GM19463 (cell line): Measurements from ENCODE around the gene GRM4.
"Not testable (repeated sequence)": the region's sequence is repeated elsewhere in the genome, so short reads cannot be mapped to it uniquely, and the experiment has no call there.

ENCODE experiments used
- ATAC-seq: cut with Tn5 transposase; IDR thresholded peaks from one replicate; pipeline ENCODE4 v1.9.1; 2021; ENCODE audit warnings: mild to moderate bottlenecking, moderate library complexity; ENCODE audit not compliant: unreplicated experiment

GRM4 gene

DNA sequence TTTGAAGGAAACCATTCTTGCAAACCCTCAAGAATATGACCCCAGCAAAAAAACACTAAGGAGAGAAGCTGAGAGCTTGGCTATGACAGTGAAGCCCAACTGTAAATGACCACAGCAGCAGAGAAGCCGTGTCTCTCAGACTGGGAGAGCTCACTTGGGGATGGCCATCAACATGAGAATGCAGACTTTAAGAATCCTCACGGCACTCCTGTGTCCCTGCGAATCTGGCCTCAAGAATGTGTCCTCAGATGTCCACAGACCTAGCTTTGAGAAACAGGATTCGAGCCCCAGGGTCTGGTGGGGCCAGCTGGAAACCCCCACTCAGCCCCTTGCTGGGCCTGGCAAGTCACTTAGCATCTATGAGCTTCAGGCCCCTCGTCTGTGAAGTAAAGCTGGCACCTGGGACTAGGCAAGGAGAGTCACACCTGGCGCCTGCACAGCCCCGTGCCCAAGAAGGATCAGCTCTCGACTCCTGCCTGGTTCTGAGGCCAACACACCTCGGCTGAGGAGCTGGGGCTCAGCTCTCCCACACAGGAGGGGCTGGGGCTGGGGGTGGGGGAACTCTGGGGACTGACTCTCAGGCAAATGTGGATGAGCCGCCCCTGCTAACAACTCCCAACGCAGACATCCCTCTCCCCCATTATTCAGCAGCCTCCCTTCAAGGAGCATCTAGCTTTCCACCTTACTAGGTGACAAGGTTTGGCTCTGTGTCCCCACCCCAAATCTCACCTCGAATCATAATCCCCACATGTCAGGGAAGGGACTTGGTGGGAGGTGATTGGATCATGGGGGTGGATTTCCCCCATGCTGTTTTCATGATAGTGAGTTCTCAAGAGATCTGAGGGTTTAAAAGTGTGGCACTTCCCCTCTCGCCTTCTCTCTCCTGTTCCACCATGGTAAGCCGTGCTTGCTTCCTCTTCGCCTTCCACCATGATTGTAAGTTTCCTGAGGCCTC is 97.7 kb downstream of the GRM4 start:
- no peak for ATAC-seq

DNA sequence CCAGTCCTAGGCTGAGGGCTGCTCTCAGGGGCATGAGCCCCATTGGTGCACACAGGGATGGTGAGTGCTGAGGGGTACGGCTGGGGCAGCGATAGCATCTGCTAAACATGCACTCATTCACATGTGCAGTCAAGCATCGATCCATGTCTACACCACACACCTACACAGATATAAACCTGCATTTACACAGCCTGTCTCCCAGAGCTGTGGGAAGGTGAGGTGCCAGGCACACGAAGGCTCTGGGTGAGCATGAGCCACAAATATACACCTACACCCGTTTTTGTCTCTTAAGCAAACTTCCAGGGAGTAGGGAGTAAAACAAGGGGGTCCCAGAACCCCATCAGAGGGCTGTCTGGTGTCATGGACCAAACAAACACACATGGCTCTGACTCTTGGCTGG is 99.3 kb downstream of the GRM4 start:
- no peak for ATAC-seq

DNA sequence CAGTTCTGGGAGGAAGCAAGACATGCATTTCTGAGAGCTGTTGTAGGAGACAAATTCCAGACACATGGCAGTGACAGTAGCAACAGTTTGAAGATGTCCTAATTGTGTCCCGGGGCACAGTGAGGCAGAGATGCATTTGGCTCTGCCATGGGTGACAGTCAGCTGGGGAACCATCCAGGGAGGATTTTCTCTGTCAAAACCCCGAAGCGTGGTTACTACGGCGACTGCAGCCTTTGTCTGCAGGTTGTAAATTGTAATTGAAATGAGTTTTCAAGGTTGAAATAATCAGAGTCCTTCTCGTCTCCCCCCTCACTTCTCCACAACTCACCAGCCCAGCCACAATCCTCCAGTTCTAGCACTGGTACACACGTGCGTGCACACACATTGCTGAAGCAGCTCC is 100.1 kb downstream of the GRM4 start:
- ATAC-seq, result no peak

DNA sequence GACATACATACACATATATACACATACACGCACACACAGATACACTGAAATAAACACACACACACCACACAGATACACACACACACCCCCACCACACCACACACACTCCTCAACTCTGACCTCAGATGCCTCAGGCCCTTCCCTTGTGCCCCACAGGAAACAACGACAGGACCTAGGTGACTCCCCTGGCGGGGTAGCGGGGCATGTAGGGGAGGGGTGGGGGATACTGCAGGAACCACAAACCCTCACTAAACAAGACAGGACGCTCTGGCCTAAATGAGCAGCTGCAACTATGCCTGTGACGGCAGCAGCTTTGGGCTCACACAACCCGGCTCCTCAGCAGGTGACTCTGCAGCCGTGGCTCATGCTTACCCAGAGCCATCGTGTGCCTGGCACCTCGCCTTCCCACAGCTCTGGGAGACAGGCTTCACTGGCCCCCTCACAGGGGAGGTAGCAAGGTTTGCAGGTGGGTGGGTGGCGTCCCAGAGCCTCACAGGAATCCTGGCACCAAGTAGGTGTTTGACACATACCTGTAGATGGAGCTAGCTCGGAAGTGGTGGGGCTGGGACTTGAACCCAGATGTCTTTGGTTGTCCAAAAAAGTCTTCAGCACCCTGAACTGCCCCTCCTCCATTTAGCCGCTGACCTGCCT is 100.8 kb downstream of the GRM4 start:
- ATAC-seq, result no peak

DNA sequence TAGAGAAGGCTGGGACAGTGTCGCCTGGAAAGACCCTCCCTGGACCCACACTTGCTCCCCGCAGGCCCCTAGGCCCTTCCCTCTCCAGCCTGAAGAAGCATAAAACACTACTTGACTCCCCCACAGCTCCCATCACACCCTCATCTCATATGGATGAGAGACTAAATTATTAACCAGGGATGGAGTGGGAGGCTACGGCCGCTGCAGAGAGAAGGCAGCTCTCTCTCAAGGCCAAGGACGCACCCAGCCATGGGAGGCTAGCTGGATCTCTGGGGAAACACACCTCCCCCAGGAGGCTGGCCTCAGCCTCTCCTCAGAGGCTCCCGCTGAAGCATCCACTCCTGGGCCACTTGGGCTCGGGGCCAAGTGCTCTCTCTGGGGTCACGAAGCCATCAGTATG is 102.5 kb downstream of the GRM4 start:
- ATAC-seq, result no peak

DNA sequence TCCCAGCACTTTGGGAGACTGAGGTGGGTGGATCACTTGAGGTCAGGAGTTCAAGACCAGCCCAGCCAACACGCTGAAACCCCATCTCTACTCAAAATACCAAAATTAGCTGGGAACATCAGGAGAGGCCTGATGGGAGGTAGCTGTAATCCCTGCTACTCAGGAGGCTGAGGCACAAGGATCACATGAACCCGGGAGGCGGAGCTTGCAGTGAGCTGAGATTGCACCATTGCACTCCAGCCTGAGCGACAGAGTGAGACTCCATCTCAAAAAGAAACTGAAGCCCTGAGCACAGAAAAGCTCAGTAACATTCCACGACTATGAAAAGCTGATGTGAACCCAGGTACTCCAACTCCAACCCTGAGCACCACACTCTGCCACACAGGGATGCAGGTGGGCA is 103.9 kb downstream of the GRM4 start:
- ATAC-seq, result not testable (repeated sequence)

DNA sequence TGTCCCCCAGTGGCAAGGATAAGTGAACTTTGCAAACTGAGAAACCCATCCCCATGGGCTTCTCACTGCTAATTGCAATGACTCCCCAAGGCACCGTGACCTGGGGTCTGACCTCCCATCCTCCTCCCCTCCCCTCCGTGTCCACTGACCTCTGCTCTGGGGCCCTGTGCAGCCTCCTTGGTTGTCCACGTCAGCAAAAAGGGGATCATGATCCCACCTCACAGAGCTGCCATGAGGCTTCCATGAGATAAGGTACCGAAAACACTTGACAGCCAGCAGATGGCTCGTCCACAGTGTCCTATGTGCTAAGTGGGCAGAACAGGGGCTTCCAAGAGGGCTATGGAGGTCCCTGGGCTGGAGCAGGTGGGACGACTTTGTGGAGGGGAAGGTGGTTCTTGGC is 104.5 kb downstream of the GRM4 start:
- ATAC-seq, result no peak

DNA sequence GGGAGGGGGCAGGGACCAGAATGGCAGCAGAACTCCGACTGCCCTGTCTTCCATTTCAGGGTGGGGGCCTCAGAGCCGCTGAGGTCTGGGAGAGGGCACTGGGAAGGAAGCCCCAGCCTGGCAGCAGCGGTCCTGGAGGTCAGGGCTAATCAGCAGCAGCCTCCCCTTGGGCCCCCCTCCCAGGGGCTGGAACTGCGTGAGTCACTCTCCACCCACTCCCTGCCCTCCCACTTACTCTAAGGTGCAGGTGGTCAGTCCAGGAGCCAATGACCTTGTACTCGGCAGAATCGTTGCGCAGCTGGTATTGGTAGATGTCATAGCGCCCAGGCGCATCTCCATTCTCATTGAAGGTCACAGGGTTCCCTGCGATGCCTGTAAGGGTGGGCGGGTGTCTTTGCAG is 105.9 kb downstream of the GRM4 start:
- ATAC-seq, result no peak

DNA sequence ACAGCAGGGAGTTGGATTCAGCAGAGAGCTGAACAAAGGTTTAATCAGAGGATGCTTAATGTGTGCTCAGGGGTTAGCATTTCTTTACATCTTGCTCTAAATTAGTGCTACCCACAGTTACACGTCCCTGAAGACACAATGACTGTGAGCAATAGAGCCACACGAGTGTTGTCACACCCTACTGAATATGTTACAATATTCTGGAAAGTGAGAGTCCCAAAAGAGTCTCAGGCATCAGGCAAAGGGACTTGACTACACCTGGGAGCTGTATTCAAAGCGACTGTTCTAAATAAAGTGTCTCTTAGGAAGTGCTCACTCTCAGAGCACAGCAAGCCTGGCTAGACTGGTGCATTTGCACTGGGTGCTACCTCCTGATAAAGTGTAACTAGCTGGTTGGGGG is 108.7 kb downstream of the GRM4 start:
- ATAC-seq, result no peak

DNA sequence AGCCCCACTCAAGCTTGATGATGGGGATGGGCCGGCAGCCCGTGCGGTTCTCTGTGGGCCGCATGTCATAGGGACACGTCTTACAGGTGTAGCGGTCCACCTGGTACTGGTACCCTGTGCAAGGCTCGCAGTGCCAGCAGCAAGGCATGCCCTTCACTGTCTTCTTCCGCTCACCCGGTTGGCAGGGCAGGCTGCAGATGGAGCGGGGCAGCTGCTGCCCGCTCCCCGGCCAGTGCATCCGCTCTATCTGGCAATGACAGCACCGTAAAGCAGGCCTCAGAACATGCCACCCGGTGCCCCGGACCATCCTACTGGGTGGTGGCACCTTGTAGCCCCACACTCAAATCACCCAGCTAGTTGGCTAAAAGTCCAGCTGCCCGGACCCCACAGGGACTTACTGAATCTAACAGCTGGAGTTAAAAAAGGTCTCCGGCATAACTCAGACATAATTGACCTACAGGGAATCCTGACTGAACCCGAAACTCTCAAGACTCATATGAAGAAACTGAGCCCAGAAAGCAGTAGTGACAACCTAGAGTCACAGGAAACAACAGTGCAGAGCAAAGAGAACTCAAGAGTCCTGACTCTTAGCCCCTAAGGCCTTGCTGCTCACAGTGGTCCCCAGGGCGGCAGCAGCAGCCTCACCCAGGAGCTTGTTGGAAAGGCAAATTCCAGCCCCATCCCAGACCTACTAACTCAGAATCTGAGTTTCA is 109.4 kb downstream of the GRM4 start:
- no peak for ATAC-seq

DNA sequence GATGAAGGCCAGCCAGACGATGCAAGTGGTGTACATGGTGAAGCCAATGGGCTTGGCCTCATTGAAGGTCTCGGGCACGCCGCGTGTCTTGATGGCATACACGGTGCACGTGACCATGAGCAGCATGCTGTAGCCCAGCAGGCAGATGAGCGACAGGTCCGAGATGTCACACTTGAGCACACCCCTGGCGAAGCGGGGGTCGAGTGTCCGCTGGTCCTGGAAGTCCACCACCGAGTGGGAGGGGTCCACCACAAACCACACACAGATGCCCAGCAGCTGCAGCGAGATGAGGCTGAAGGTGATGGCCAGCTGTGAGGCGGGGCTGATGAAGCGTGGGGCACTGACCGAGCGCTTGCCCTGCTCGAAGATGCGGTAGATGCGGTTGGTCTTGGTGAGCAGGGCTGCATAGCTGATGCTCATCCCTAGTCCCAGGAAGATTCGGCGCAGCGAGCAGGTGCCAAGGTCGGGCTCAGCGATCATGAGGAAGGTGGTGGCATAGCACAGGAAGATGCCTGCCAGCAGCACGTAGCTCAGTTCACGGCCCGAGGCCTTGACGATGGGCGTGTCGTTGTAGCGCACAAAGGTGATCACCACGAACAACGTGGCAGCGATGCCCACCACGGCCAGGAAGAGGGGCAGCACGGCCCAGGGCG is 110.1 kb downstream of the GRM4 start:
- ATAC-seq, result no peak

DNA sequence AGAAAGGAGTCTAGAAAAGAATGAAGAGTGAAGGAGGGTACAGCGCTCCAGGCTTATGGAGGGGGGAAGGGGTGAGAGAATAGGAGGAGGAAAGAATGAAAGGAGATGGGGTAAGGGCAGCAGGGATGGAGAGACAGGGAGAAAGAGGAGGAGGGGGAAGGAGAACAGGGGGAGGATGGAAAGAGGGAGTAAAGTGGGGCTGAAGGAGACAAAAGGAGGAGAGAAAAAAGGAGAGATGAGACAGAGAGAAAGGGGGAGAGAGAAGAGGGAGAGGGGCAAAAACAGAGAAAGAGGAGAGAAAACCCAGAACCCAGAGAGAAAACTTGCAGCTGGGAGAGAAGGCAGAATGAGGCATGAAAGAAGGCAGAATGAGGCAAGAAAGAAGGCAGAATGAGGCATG is 110.7 kb downstream of the GRM4 start:
- ATAC-seq, result no peak

DNA sequence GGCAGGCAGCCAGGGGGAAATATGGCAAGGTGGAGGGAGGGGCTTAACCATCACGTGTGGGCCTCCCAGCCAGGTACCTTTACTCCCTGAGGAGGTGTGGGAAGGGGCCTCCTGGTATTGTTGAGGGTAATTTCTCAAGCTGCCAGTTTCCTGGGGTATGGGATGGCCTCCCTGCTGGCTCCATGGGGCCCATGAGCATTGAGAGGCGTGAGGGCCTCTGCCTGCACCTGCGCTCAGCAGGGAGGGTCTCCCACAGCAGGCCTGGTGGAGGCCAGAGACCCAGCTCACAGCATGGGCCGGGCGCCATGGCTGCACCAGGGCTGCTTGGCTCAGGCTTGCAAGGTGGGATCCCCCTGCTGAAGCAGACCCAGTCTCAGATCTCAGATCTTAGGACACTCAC is 113.0 kb downstream of the GRM4 start:
- no peak for ATAC-seq

DNA sequence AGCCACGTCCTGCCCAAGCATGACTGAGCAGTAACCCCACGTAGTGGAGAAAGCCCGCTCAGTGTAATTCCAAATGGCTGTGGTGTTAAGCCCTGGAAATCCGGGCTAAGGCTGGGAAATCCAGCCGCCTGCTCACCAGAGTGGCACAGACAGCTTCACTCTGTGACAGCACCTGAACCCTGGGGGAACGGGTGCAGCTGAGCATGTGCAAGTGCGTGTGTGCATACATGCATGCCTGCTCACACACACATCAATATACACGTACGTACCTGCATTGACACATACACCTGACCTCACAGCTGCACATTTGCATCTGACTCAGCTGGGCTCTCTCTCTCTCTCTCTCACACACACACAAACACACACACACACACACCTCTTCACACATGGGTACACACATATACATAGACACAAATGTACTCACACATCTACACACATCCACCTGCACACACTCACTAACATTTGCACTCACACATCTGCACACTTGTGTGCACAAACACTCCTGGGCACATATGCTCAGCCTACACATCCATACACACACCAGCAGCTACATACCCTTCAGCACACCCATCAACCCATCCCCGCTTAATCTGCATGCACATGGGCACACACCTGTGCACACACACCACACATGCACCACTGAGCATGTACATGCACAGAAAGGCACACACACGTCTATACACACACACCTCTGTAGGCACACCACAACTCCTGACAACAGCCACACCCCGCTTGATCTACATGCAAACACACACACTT is 114.1 kb downstream of the GRM4 start:
- ATAC-seq, result no peak

DNA sequence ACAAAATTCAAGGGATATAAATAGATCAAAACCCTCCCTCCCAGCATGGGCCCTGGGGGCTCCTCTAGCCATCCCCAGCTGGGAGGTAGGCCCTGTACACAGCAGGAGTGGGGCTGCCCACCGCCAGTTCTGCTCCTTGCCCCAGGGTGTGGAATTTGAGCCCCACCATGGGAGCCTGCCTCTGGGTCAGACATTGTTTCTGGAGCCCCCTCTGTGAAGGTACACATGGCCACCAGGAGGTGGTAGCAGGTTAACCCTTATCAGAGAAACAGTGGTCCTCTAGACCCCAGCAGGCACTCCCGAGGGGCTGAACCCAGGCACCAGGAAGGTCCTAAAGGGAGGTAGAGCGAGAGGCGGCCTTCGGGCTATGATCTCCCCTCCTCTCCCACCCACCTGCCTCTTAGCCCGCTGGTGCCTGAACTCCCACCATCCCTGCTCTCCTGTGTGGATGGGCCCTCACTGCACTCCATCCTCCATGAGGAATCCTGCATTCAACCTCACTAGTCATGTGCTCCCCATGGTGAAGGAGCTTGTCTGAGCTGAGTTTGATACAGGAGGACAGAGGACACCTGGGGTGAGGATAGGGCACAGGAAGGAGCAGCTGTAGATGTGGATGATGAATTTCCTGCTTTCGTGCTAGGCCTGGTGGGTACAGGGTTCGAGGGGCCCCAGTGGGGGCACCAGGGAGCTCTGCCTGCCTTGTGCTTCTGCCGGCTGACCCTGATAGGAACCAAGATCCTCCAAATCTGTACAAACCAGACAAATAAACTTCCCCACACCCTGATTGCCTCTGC is 114.9 kb downstream of the GRM4 start:
- ATAC-seq, result no peak

DNA sequence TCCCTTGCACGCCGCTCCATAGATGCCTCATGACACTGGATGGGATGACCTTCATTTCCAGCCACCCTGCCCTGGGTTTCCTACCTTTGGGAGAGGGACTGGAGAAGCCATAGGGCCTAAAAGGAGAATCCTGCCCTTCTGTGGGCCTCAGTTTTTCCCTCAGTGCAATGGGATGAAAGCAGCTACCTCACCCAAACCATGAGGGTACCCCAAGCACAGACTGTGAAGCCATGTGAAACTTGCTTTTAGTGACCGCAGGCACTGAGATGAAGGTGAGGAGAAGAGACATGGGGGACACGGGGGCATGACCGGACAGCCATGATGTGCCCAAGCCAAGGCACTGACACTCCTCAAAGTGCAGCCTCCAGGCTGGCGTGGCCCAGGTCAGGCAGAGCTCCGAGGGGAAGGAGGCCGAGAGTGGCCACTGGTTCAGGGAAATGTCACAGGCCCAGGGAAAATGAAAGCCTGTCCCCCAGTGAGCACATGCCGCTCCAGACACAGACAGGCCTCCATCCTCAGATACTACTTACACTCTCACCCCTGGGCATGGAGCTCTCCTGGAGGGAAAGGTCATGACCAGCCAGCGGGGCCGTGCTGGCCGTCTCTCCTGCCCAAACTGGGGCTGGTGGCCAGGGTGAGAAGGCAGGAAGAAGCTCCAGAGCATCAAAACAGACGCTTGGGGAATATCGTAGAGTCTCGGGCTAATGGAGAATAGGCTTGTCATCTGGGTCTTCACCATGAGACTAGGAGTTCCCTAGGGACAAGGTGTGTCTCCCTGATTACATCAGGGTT is 116.2 kb downstream of the GRM4 start:
- no peak for ATAC-seq

DNA sequence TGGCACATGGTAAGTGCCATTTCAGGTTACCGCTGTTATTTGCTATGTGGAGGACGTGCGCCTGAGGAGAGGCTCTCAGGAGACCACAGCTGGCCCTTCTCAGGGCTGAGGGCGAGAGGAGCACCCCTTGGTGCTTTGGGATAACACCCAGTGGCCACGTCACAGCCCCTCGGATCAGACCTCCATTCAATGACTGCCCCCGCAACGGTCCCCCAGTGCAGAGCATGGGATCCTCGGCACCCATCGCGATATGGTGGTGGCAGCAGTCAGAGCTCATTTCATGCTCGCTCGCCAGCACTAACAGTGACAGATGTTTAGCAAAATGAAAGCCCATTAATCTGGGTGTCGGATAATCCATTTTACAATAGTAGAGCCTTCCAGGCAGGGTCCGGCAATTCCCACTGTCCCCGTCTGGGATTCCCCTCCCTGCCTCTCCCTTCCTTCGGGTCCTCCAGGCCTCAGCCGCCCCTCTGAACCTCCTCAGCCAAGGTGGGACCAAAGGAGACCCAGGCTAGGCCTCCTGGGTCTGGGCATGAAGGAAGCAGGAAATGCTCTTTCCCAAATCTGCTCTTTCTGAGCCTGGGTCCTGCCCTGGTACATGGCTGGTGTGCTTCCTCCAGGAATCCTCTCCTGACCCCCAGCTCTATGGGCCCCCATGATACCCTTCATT is 117.1 kb downstream of the GRM4 start:
- no peak for ATAC-seq

DNA sequence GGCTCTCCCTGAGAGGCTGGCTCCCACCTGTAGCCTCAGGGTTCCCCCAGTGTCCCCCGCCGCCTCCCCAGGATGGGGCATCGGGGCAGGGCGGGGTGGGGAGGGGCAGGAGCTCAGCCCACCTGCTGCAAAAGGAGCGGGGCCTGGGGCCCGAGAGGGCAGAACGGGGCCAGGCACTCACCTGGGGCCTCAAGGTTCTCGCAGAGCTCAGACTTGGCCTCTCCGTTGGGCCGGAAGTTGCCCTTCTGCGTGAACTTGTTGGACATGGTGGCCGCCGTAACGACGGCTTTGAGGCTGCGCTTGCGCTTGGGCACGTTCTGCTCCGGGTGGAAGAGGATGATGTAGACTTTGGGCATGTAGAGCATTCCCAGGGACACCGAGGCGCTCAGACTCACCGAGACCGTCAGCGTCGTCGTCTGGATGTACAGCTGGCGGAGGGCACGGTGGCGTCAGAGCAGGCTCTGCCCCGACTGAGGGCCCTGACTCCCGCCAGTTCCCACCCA is 117.9 kb downstream of the GRM4 start:
- ATAC-seq, result no peak
